RKO (cell line): ENCODE measurements around the gene ASXL3.

Source experiments
- DNase-seq: peaks from one replicate; pipeline ENCODE4 v3.0.0-alpha.2; 2016; ENCODE audit warnings: low spot score

ASXL3 gene

GRCh38 chr18:33664241-33664874, 86.3 kb downstream of the ASXL3 start:
- no peak for DNase-seq

GRCh38 chr18:33665187-33665586, 87.2 kb downstream of the ASXL3 start:
- DNase-seq = no peak

- no peak for DNase-seq
Observed at GRCh38 chr18:33665641-33666040, 87.6 kb downstream of the ASXL3 start.

- no peak for DNase-seq
Observed at GRCh38 chr18:33666915-33667314, 88.9 kb downstream of the ASXL3 start.

- no peak for DNase-seq
Observed at GRCh38 chr18:33669589-33669988, 91.6 kb downstream of the ASXL3 start.

- DNase-seq = no peak
Observed at GRCh38 chr18:33670029-33670428, 92.0 kb downstream of the ASXL3 start.

GRCh38 chr18:33673689-33674088, 95.7 kb downstream of the ASXL3 start:
- DNase-seq = no peak

GRCh38 chr18:33676593-33676992, 98.6 kb downstream of the ASXL3 start:
- no peak for DNase-seq

GRCh38 chr18:33677891-33678290, 99.9 kb downstream of the ASXL3 start:
- DNase-seq = no peak

- DNase-seq = no peak
Observed at GRCh38 chr18:33682436-33682835, 104.4 kb downstream of the ASXL3 start.

GRCh38 chr18:33694593-33694992, 116.6 kb downstream of the ASXL3 start:
- no peak for DNase-seq

GRCh38 chr18:33696332-33697162, 118.5 kb downstream of the ASXL3 start:
- no peak for DNase-seq

GRCh38 chr18:33697498-33697897, 119.5 kb downstream of the ASXL3 start:
- DNase-seq = no peak

GRCh38 chr18:33699372-33699771, 121.4 kb downstream of the ASXL3 start:
- no peak for DNase-seq

GRCh38 chr18:33700513-33700976, 122.5 kb downstream of the ASXL3 start:
- no peak for DNase-seq

- DNase-seq = no peak
Observed at GRCh38 chr18:33702625-33703024, 124.6 kb downstream of the ASXL3 start.

GRCh38 chr18:33706391-33706790, 128.4 kb downstream of the ASXL3 start:
- no peak for DNase-seq

GRCh38 chr18:33708876-33709275, 130.9 kb downstream of the ASXL3 start:
- no peak for DNase-seq

- no peak for DNase-seq
Observed at GRCh38 chr18:33710269-33710668, 132.2 kb downstream of the ASXL3 start.

- DNase-seq = no peak
Observed at GRCh38 chr18:33711514-33711913, 133.5 kb downstream of the ASXL3 start.

GRCh38 chr18:33712719-33713118, 134.7 kb downstream of the ASXL3 start:
- DNase-seq = no peak

- DNase-seq = no peak
Observed at GRCh38 chr18:33716061-33716683, 138.2 kb downstream of the ASXL3 start.

GRCh38 chr18:33717339-33717738, 139.3 kb downstream of the ASXL3 start:
- no peak for DNase-seq
